ENCODE results near the gene KDM1B.
"Not testable (repeated sequence)": the region's sequence is repeated elsewhere in the genome, so short reads cannot be mapped to it uniquely, and the experiment has no call there.

Gene KDM1B

DNA sequence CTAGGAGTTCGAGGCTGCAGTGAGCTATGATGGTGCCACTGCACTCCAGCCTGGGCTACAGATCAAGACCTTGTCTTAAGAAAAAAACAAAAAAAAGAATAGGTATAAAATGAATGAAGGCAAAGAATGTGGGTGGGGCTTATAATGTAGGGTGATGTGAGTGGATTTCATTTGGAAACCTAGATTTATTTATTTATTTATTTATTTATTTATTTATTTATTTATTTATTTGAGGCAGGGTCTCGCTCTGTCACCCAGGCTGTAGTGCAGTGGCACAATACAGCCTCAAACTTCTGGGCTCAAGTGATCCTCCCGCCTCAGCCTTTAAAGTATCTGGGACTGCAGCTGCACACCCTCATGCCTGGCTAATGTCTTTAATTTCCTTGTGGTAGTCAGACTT, 3.8 kb upstream of the KDM1B start:
- not testable (repeated sequence) for FAIRE-seq; DNase-seq (ENCODE audit: low spot score)

DNA sequence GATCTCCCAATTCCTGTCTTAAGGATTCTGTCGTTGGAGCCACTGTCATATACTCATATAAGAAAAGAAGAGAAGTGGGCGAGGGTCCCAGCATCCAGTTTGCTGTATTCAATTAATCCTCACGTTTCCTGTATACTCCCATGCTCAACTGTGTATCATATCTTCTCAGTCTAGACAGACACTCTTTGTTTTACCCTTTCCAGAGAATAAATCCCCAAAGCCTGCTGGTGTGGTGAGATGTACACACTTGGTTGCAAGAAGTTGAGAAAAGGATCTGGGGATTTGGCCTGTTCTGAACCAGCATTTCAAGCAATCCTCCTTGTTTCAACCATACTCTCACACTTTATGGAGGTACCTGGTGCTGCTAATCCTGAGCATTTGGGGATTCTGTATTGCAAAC, 3.4 kb upstream of the KDM1B start:
- DNase-seq (ENCODE audit: low spot score) = no peak
- FAIRE-seq = no peak

DNA sequence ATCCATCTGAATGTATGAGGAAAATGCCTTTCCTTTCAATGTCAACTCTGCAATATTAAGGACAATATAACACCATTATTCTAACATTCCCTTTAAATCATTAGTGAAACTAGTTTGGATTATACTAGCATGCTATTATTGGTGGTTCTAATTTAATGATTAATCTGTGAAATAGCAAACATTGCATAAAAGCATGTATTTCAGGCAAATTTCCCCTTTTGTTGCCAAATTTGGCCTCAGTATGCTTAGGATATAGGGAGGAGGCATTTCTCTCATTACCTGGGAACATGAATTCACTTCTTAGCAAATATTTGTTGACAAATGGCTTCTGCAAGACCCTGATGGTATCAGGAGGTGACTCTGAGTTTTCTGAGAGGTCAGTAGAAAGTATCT, 1.9 kb upstream of the KDM1B start:
- DNase-seq (ENCODE audit: low spot score) (no peak), FAIRE-seq (no peak)

DNA sequence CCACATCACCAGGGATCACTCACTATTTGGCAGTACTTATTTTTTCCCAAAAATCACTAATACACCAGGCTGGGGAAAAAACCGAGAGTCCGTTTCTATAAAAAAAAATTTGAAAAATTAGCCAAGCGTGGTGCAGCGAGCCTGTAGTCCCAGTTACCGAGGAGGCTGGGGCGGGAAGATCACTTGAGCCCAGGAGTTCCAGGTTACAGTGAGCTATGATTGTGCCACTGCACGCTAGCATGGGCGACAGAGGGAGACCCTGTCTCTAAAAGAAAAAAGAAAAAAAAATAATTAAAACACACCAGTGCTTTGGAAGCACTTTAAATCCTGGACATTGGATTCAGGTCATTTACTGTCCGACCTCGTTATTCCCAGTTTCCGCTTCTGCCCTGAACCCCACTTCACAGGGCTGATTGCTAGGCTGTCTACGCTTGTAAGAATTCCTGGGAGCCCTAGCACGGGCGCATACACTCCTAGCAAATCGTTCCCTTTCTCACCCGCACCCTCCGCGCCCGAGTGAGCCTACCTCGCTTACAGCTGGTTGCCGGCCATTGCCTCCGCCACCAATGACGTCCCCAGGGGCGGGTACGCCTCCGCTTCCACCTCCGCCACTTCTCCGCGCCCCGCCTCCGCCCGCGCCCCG, 594 bp upstream of the KDM1B start, which contains the start of gene TPMT:
TPMT (minus strand) TSS at position 571 of the 643 bp plus-strand sequence. CDS start 5,950 bp downstream, outside the sequence.
- FAIRE-seq (no peak), DNase-seq (ENCODE audit: low spot score) (no peak)

GRCh38 chr6:18155864-18156421, 721 bp downstream of the KDM1B start:
- FAIRE-seq (no peak), DNase-seq (ENCODE audit: low spot score) (peak; percentile 74)

- DNase-seq (ENCODE audit: low spot score) (no peak), FAIRE-seq (no peak)
Measured at GRCh38 chr6:18160911-18161310, 5.7 kb downstream of the KDM1B start.

GRCh38 chr6:18161431-18161830, 6.2 kb downstream of the KDM1B start:
- FAIRE-seq (no peak), DNase-seq (ENCODE audit: low spot score) (no peak)

DNA sequence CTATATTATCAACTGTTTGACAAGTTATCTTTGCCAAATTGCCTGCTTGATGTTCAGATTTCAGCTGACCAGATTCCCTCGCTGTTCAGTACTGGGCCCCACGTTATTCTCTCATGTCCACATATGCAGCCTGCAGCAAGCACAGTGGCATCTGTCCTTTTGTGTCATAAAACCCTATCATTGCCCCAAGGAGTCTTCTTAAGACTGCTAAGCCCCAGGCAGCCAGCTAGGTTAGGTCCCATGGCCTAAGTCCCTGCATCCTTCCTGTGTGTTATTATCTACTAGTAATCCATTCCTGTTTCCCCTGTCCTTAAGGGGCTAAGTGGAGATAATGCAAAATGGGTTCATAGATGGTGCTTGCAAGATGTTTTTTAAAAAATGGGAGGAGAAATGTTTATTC, 7.2 kb downstream of the KDM1B start:
- FAIRE-seq = no peak

GRCh38 chr6:18165751-18166150, 10.5 kb downstream of the KDM1B start:
- FAIRE-seq = no peak

More for the DNA sequence above, 7.2 kb downstream of the KDM1B start:
- DNase-seq (ENCODE audit: low spot score) = no peak

GRCh38 chr6:18166312-18167036, 11.3 kb downstream of the KDM1B start:
- DNase-seq (ENCODE audit: low spot score) = no peak
- FAIRE-seq = no peak

More at GRCh38 chr6:18165751-18166150, 10.5 kb downstream of the KDM1B start:
- no peak for DNase-seq (ENCODE audit: low spot score)

GRCh38 chr6:18168264-18168663, 13.0 kb downstream of the KDM1B start:
- DNase-seq (ENCODE audit: low spot score) (no peak), FAIRE-seq (no peak)

DNA sequence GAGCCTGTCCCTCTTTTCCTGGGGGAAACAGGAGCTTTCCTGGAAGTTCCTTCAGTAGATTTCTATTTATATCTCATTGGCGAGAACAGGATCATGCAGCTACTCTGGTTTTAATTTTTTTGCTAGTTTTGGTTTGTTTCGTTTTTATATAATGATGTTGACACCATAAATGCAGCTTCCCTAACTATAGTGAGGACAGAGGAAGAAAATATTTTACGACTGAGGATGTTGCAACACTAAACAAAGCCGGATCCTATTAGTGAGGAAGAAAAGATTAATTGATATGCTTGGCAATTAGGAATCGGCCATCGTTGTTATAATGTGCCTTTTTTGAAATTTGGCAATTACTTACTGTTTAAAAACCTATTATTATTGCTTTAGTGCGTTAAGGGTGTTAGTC, 16.6 kb downstream of the KDM1B start:
- no peak for FAIRE-seq
- DNase-seq (ENCODE audit: low spot score) = no peak

- not testable (repeated sequence) for FAIRE-seq; DNase-seq (ENCODE audit: low spot score)
Measured at GRCh38 chr6:18176198-18176597, 21.0 kb downstream of the KDM1B start.

DNA sequence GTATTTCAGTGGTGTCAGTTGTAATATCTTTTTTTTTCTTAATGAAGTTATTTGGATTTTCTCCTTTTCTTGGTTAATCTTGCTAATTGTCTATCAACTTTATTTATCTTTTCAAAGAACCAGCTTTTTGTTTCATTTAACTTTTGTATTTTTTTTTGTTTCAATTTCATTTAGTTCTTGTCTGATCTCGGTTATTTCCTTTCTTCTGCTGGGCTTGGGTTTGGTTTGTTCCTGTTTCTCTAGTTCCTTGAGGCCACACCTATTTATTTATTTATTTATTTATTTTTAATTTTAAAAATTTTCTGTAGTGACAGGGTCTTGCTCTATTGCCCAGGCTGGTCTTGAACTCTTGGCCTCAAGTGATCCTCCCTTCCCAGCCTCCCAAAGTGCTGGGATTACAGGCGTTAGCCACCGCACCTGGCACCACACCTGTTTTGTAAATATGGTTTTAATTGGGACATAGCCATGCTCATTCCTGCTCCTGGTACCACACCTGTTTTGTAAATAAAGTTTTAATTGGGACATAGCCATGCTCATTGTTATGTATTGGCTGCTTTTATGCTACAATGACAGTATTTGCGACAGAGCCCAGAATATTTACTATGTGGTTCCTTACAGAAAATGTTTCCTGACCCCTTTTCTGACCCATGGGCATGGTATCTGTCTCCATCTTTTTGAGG, 22.2 kb downstream of the KDM1B start:
- DNase-seq (ENCODE audit: low spot score) (no peak), FAIRE-seq (no peak)

- no peak for FAIRE-seq
- DNase-seq (ENCODE audit: low spot score) = no peak
Measured at GRCh38 chr6:18178960-18179615, 23.9 kb downstream of the KDM1B start.

GRCh38 chr6:18179770-18180356, 24.6 kb downstream of the KDM1B start:
- FAIRE-seq (no peak), DNase-seq (ENCODE audit: low spot score) (no peak)

DNA sequence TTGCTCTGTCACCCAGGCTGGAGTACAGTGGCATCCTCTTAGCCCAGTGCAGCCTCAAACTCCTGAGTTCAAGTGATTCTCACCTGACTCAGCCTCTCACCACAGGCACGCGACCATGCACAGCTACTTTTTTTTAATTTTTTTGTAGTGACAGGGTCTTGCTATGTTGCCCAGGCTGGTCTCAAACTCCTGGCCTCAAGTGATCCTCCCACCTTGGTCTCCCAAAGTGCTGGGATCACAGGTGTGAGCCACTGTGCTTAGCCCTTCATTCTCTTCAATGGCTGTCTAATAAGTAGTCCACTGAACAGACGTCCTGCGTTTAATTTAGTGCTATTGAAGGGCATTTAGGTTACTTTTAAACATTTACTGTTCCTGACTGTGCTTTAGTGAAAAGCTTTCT, 27.3 kb downstream of the KDM1B start:
- FAIRE-seq (no peak), DNase-seq (ENCODE audit: low spot score) (no peak)

DNA sequence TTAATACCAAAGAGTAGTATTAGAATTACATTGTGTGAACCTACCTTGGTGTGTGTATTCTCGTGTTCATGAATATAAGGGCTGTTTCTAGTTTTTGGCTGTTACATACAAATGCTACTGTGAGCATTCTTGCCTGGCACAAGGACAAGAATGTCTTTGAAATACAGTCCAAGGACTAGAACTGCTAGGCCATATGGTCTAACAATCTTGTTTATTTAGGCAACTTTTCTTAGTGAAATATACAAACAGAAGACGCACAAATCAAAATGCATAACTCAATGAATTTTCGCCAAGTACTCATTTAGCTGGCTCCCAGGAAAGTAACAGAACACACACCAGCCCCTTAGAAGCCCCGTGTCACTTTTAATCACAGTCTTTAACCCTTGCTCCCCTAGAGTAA, 28.5 kb downstream of the KDM1B start:
- DNase-seq (ENCODE audit: low spot score) = no peak
- FAIRE-seq = no peak

- DNase-seq (ENCODE audit: low spot score) (no peak), FAIRE-seq (no peak)
Measured at GRCh38 chr6:18185624-18186023, 30.4 kb downstream of the KDM1B start.

DNA sequence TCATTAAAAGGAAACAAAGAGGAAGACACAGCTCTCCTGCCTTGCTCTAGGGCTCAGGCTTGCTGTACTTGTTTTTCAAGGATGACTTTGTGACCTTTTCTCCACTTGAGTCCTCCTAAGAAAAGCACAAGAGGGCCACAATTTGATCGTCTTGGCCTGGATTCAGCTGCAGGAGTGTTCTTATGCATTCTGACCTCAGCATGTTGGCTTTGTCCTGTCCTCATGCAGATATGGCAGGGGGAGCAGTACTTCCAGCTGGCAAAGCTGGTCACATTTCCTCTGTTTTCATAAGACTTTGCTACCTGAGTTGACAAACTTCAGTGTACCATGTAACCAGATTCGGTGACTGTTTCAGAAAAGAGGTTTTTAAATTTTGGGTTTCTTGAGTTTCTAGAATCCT, 30.8 kb downstream of the KDM1B start:
- DNase-seq (ENCODE audit: low spot score) (no peak), FAIRE-seq (no peak)
